Measurements from ENCODE around the gene KSR2.

The KSR2 gene

GRCh38 chr12:117607778-117608177 lies 361.0 kb downstream of the KSR2 start:
- no peak overlapping the region for H3K4me3 ChIP-seq (ENCODE audit: control insufficient read depth, low read depth, low read length)
- DNase-seq (ENCODE audit: low read depth) = no peak
- TF ChIP-seq CTCF (conservative IDR thresholded peaks at IDR 0.05; ENCODE audit: control insufficient read depth, insufficient read depth, low read depth, low read length) = no peak

- no peak for TF ChIP-seq CTCF (conservative IDR thresholded peaks at IDR 0.05; ENCODE audit: control insufficient read depth, insufficient read depth, low read depth, low read length)
- no peak for DNase-seq (ENCODE audit: low read depth)
- no peak overlapping the region for H3K4me3 ChIP-seq (ENCODE audit: control insufficient read depth, low read depth, low read length)
Observed at GRCh38 chr12:117606945-117607344, 361.8 kb downstream of the KSR2 start.

GRCh38 chr12:117606024-117606423 lies 362.8 kb downstream of the KSR2 start:
- no peak for TF ChIP-seq CTCF (conservative IDR thresholded peaks at IDR 0.05; ENCODE audit: control insufficient read depth, insufficient read depth, low read depth, low read length)
- no peak for DNase-seq (ENCODE audit: low read depth)
- H3K4me3 ChIP-seq (ENCODE audit: control insufficient read depth, low read depth, low read length) = no peak overlapping the region

- H3K4me3 ChIP-seq (ENCODE audit: control insufficient read depth, low read depth, low read length) = no peak overlapping the region
- DNase-seq (ENCODE audit: low read depth) = no peak
- no peak for TF ChIP-seq CTCF (conservative IDR thresholded peaks at IDR 0.05; ENCODE audit: control insufficient read depth, insufficient read depth, low read depth, low read length)
Observed at GRCh38 chr12:117603316-117604113, 365.3 kb downstream of the KSR2 start.

GRCh38 chr12:117599849-117600248 lies 368.9 kb downstream of the KSR2 start:
- H3K4me3 ChIP-seq (ENCODE audit: control insufficient read depth, low read depth, low read length) = no peak overlapping the region
- TF ChIP-seq CTCF (conservative IDR thresholded peaks at IDR 0.05; ENCODE audit: control insufficient read depth, insufficient read depth, low read depth, low read length) = no peak
- DNase-seq (ENCODE audit: low read depth) = no peak

- no peak for TF ChIP-seq CTCF (conservative IDR thresholded peaks at IDR 0.05; ENCODE audit: control insufficient read depth, insufficient read depth, low read depth, low read length)
- no peak overlapping the region for H3K4me3 ChIP-seq (ENCODE audit: control insufficient read depth, low read depth, low read length)
- no peak for DNase-seq (ENCODE audit: low read depth)
Observed at GRCh38 chr12:117596968-117597367, 371.8 kb downstream of the KSR2 start.
